ENCODE results near the gene NPTN. TPM values are rescaled to one million over a fixed set of nuclear protein-coding genes. Genes with fewer than 3 reads are reported as not detected.

NPTN gene
- total and polyA plus RNA-seq, 2 of the 13 experiments (the other 11 are each of a cell fraction or from before 2014, with no cell fraction given), result 78.0 to 110 TPM

DNA sequence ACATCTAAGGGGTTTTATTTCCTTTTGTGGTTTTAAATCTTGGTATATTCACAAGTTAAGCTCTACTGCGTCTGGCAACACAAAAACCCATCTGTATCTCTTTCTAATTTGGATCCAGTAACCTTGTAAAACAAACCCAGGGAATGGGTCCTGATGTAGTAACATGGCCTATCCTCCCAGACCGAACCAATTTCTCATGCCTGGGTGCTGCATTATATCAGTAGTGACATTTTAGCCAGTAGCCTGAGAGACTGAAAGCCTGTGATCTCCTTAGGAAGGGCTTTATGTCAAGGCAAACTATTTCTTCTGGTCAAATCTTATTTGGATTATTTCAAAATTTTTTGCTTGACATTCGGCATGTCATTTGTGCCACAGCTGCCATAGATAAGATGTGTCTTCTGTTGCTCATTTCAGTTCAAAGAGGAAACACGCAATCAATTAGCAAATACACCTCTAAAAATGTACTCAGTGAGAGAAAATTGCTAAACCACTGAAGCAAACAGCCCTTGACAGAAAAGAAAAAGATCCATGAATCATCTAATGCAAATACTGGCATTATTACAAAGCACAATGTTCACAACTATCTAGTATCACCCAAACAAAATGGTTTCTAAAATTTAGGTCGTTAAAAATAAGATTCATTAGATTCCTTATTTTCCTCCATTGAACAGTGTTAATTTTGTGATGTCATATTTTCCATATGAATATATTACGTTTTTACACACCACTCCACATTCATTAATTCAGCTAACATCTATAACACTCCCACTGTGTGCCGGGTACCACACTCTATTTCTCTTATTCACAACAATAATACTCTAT is 4.0 kb downstream of the NPTN start (continued):
- TF ChIP-seq, protein P1, sequence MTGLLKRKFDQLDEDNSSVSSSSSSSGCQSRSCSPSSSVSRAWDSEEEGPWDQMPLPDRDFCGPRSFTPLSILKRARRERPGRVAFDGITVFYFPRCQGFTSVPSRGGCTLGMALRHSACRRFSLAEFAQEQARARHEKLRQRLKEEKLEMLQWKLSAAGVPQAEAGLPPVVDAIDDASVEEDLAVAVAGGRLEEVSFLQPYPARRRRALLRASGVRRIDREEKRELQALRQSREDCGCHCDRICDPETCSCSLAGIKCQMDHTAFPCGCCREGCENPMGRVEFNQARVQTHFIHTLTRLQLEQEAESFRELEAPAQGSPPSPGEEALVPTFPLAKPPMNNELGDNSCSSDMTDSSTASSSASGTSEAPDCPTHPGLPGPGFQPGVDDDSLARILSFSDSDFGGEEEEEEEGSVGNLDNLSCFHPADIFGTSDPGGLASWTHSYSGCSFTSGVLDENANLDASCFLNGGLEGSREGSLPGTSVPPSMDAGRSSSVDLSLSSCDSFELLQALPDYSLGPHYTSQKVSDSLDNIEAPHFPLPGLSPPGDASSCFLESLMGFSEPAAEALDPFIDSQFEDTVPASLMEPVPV (CRISPR knock-in tag; IDR thresholded peaks at IDR 0.05), result no peak
- no peak for TF ChIP-seq ZNF619 (CRISPR knock-in tag; IDR thresholded peaks at IDR 0.05)
- TF ChIP-seq, protein P2, sequence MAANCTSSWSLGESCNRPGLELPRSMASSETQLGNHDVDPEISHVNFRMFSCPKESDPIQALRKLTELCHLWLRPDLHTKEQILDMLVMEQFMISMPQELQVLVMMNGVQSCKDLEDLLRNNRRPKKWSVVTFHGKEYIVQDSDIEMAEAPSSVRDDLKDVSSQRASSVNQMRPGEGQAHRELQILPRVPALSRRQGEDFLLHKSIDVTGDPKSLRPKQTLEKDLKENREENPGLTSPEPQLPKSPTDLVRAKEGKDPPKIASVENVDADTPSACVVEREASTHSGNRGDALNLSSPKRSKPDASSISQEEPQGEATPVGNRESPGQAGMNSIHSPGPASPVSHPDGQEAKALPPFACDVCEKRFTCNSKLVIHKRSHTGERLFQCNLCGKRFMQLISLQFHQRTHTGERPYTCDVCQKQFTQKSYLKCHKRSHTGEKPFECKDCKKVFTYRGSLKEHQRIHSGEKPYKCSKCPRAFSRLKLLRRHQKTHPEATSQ (CRISPR knock-in tag; IDR thresholded peaks at IDR 0.05; ENCODE audit: borderline replicate concordance), result no peak
- TF ChIP-seq NR1H2 (CRISPR knock-in tag; IDR thresholded peaks at IDR 0.05; ENCODE audit: borderline replicate concordance, low read depth), result no peak
- TF ChIP-seq, protein P3, sequence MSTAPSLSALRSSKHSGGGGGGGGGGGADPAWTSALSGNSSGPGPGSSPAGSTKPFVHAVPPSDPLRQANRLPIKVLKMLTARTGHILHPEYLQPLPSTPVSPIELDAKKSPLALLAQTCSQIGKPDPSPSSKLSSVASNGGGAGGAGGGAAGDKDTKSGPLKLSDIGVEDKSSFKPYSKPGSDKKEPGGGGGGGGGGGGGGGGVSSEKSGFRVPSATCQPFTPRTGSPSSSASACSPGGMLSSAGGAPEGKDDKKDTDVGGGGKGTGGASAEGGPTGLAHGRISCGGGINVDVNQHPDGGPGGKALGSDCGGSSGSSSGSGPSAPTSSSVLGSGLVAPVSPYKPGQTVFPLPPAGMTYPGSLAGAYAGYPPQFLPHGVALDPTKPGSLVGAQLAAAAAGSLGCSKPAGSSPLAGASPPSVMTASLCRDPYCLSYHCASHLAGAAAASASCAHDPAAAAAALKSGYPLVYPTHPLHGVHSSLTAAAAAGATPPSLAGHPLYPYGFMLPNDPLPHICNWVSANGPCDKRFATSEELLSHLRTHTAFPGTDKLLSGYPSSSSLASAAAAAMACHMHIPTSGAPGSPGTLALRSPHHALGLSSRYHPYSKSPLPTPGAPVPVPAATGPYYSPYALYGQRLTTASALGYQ (CRISPR knock-in tag; IDR thresholded peaks at IDR 0.05), result 0 out of 2 replicates have a peak, but pooled peaks have one; percentile 23
- TF ChIP-seq, protein P4, sequence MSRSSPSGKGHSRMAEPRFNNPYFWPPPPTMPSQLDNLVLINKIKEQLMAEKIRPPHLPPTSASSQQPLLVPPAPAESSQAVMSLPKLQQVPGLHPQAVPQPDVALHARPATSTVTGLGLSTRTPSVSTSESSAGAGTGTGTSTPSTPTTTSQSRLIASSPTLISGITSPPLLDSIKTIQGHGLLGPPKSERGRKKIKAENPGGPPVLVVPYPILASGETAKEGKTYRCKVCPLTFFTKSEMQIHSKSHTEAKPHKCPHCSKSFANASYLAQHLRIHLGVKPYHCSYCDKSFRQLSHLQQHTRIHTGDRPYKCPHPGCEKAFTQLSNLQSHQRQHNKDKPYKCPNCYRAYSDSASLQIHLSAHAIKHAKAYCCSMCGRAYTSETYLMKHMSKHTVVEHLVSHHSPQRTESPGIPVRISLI (CRISPR knock-in tag; IDR thresholded peaks at IDR 0.05; ENCODE audit: borderline replicate concordance), result no peak
- no peak for TF ChIP-seq MXI1 (IDR thresholded peaks at IDR 0.05; ENCODE audit: borderline replicate concordance, low read depth, low read length)
- no peak; the same call in 1 of the 2 replicates for TF ChIP-seq FOXK1 (CRISPR knock-in tag; IDR thresholded peaks at IDR 0.05; ENCODE audit: borderline replicate concordance, low read depth)
- TF ChIP-seq NFATC3 (CRISPR knock-in tag; IDR thresholded peaks at IDR 0.05), result no peak
- TF ChIP-seq ZNF720 (CRISPR knock-in tag; IDR thresholded peaks at IDR 0.05), result no peak
- TF ChIP-seq EEA1 (CRISPR knock-in tag; IDR thresholded peaks at IDR 0.05; ENCODE audit: borderline replicate concordance), result no peak
- TF ChIP-seq ZNF7 (CRISPR knock-in tag; IDR thresholded peaks at IDR 0.05), result no peak
- TF ChIP-seq FOSL2 (CRISPR knock-in tag; IDR thresholded peaks at IDR 0.05), result peak; percentile 79
- TF ChIP-seq, protein P5, sequence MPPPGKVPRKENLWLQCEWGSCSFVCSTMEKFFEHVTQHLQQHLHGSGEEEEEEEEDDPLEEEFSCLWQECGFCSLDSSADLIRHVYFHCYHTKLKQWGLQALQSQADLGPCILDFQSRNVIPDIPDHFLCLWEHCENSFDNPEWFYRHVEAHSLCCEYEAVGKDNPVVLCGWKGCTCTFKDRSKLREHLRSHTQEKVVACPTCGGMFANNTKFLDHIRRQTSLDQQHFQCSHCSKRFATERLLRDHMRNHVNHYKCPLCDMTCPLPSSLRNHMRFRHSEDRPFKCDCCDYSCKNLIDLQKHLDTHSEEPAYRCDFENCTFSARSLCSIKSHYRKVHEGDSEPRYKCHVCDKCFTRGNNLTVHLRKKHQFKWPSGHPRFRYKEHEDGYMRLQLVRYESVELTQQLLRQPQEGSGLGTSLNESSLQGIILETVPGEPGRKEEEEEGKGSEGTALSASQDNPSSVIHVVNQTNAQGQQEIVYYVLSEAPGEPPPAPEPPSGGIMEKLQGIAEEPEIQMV (CRISPR knock-in tag; IDR thresholded peaks at IDR 0.05; ENCODE audit: low read depth), result no peak
- TF ChIP-seq ARHGAP35 (CRISPR knock-in tag; IDR thresholded peaks at IDR 0.05; ENCODE audit: borderline replicate concordance), result no peak
- TF ChIP-seq, protein P6, sequence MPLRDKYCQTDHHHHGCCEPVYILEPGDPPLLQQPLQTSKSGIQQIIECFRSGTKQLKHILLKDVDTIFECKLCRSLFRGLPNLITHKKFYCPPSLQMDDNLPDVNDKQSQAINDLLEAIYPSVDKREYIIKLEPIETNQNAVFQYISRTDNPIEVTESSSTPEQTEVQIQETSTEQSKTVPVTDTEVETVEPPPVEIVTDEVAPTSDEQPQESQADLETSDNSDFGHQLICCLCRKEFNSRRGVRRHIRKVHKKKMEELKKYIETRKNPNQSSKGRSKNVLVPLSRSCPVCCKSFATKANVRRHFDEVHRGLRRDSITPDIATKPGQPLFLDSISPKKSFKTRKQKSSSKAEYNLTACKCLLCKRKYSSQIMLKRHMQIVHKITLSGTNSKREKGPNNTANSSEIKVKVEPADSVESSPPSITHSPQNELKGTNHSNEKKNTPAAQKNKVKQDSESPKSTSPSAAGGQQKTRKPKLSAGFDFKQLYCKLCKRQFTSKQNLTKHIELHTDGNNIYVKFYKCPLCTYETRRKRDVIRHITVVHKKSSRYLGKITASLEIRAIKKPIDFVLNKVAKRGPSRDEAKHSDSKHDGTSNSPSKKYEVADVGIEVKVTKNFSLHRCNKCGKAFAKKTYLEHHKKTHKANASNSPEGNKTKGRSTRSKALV (CRISPR knock-in tag; IDR thresholded peaks at IDR 0.05), result no peak
- no peak for TF ChIP-seq SP2 (CRISPR knock-in tag; IDR thresholded peaks at IDR 0.05)

Measured in HepG2 (cell line).